ENCODE results near the gene RMI2.

Gene RMI2

GRCh38 chr16:11386791-11387546 lies 41.7 kb downstream of the RMI2 start:
- peak; percentile 54 for ATAC-seq
- TF ChIP-seq TSHZ2 (CRISPR knock-in tag; IDR thresholded peaks at IDR 0.05), result no peak
- TF ChIP-seq ZFP30 (CRISPR knock-in tag; IDR thresholded peaks at IDR 0.05), result no peak
- TF ChIP-seq, protein P1, sequence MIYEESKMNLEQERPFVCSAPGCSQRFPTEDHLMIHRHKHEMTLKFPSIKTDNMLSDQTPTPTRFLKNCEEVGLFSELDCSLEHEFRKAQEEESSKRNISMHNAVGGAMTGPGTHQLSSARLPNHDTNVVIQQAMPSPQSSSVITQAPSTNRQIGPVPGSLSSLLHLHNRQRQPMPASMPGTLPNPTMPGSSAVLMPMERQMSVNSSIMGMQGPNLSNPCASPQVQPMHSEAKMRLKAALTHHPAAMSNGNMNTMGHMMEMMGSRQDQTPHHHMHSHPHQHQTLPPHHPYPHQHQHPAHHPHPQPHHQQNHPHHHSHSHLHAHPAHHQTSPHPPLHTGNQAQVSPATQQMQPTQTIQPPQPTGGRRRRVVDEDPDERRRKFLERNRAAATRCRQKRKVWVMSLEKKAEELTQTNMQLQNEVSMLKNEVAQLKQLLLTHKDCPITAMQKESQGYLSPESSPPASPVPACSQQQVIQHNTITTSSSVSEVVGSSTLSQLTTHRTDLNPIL (CRISPR knock-in tag; IDR thresholded peaks at IDR 0.05; ENCODE audit: low read depth), result no peak
- TF ChIP-seq TOX (CRISPR knock-in tag; IDR thresholded peaks at IDR 0.05; ENCODE audit: borderline replicate concordance), result no peak
- TF ChIP-seq ESRRG (CRISPR knock-in tag; IDR thresholded peaks at IDR 0.05), result no peak
- no peak for TF ChIP-seq CSDC2 (CRISPR knock-in tag; IDR thresholded peaks at IDR 0.05)
- no peak for TF ChIP-seq GLIS3 (CRISPR knock-in tag; IDR thresholded peaks at IDR 0.05)
- no peak for TF ChIP-seq ZC3H10 (CRISPR knock-in tag; IDR thresholded peaks at IDR 0.05)
- TF ChIP-seq ZFP3 (CRISPR knock-in tag; IDR thresholded peaks at IDR 0.05), result no peak
- TF ChIP-seq ZNF8 (CRISPR knock-in tag; IDR thresholded peaks at IDR 0.05), result no peak
- TF ChIP-seq ZNF70 (CRISPR knock-in tag; IDR thresholded peaks at IDR 0.05), result no peak
- TF ChIP-seq SNAI2 (CRISPR knock-in tag; IDR thresholded peaks at IDR 0.05), result no peak
- TF ChIP-seq, protein P2, sequence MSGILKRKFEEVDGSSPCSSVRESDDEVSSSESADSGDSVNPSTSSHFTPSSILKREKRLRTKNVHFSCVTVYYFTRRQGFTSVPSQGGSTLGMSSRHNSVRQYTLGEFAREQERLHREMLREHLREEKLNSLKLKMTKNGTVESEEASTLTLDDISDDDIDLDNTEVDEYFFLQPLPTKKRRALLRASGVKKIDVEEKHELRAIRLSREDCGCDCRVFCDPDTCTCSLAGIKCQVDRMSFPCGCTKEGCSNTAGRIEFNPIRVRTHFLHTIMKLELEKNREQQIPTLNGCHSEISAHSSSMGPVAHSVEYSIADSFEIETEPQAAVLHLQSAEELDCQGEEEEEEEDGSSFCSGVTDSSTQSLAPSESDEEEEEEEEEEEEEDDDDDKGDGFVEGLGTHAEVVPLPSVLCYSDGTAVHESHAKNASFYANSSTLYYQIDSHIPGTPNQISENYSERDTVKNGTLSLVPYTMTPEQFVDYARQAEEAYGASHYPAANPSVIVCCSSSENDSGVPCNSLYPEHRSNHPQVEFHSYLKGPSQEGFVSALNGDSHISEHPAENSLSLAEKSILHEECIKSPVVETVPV (CRISPR knock-in tag; IDR thresholded peaks at IDR 0.05), result no peak
- no peak for TF ChIP-seq PATZ1 (CRISPR knock-in tag; IDR thresholded peaks at IDR 0.05; ENCODE audit: borderline replicate concordance)
- TF ChIP-seq BACH2 (CRISPR knock-in tag; IDR thresholded peaks at IDR 0.05; ENCODE audit: borderline replicate concordance), result no peak
- TF ChIP-seq, protein P3, sequence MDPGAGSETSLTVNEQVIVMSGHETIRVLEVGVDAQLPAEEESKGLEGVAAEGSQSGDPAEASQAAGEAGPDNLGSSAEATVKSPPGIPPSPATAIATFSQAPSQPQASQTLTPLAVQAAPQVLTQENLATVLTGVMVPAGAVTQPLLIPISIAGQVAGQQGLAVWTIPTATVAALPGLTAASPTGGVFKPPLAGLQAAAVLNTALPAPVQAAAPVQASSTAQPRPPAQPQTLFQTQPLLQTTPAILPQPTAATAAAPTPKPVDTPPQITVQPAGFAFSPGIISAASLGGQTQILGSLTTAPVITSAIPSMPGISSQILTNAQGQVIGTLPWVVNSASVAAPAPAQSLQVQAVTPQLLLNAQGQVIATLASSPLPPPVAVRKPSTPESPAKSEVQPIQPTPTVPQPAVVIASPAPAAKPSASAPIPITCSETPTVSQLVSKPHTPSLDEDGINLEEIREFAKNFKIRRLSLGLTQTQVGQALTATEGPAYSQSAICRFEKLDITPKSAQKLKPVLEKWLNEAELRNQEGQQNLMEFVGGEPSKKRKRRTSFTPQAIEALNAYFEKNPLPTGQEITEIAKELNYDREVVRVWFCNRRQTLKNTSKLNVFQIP (CRISPR knock-in tag; IDR thresholded peaks at IDR 0.05; ENCODE audit: borderline replicate concordance, low read depth), result no peak

DNA sequence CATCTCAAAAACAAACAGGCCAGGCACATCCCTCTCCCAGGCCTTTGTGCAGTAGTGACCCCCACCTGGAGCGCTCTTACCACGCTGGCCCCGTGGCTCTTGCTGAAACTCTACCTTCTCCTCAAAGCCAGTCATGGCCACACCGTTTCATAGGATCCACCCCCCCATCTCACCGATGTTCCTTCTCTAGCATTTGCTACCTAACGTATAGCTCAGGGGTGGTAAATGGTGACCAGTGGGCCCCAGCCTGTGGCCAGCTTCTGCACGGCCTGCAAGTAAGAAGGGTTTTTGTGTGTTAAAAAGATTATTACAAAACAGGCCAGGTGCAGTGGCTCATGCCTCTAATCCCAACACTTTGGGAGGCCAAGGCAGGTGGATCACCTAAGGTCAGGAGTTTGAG lies 43.8 kb downstream of the RMI2 start:
- TF ChIP-seq ZFP3 (CRISPR knock-in tag; IDR thresholded peaks at IDR 0.05), result no peak
- TF ChIP-seq, protein P2 (CRISPR knock-in tag; IDR thresholded peaks at IDR 0.05), result no peak
- TF ChIP-seq ESRRG (CRISPR knock-in tag; IDR thresholded peaks at IDR 0.05), result no peak
- no peak for TF ChIP-seq ZFP30 (CRISPR knock-in tag; IDR thresholded peaks at IDR 0.05)
- TF ChIP-seq ZNF70 (CRISPR knock-in tag; IDR thresholded peaks at IDR 0.05), result no peak
- no peak for TF ChIP-seq SNAI2 (CRISPR knock-in tag; IDR thresholded peaks at IDR 0.05)
- TF ChIP-seq OSR1 (CRISPR knock-in tag; IDR thresholded peaks at IDR 0.05), result no peak
- TF ChIP-seq GLIS3 (CRISPR knock-in tag; IDR thresholded peaks at IDR 0.05), result no peak
- no peak for TF ChIP-seq ZC3H10 (CRISPR knock-in tag; IDR thresholded peaks at IDR 0.05)
- no peak for TF ChIP-seq PATZ1 (CRISPR knock-in tag; IDR thresholded peaks at IDR 0.05; ENCODE audit: borderline replicate concordance)
- TF ChIP-seq ZNF565 (CRISPR knock-in tag; conservative IDR thresholded peaks at IDR 0.05; ENCODE audit: low read depth), result no peak
- no peak for TF ChIP-seq TOX (CRISPR knock-in tag; IDR thresholded peaks at IDR 0.05; ENCODE audit: borderline replicate concordance)
- TF ChIP-seq PPARA (CRISPR knock-in tag; IDR thresholded peaks at IDR 0.05; ENCODE audit: borderline replicate concordance), result no peak
- no peak for TF ChIP-seq TCF4 (CRISPR knock-in tag; IDR thresholded peaks at IDR 0.05; ENCODE audit: borderline replicate concordance)
- no peak for TF ChIP-seq BACH2 (CRISPR knock-in tag; IDR thresholded peaks at IDR 0.05; ENCODE audit: borderline replicate concordance)
- TF ChIP-seq CSDC2 (CRISPR knock-in tag; IDR thresholded peaks at IDR 0.05), result no peak
- TF ChIP-seq RARB (CRISPR knock-in tag; IDR thresholded peaks at IDR 0.05), result no peak
- ATAC-seq, result no peak

All from SK-N-SH treated with all-trans-retinoic acid at 6 μM for 48 hours (cell line).